RWPE1 (cell line): ENCODE data around the gene ARTN.

ENCODE experiments used
- CTCF ChIA-PET: fragments of 350-600 bp; sonication (Branson Sonifier 250); formaldehyde crosslinking; extraction: SDS; loops from one replicate; lab custom pipeline; 2021; lab: Yijun Ruan, JAX
- POLR2A ChIA-PET: fragments of 400-600 bp; formaldehyde crosslinking; extraction: SDS; loops from one replicate; lab custom pipeline; 2020; ENCODE audit warnings: antibody characterized with exemption; ENCODE audit not compliant: low non-redundant PET; lab: Yijun Ruan, JAX
- DNase-seq: peaks from one replicate; pipeline ENCODE4 v3.0.0; 2012; ENCODE audit warnings: low spot score
- H3K27ac ChIP-seq: fragments of 450-650 bp; 2 replicates; pipeline ENCODE4 v1.5.1; 2017
- CTCF ChIP-seq: fragments of 450-650 bp; conservative IDR thresholded peaks from 2 replicates; pipeline ENCODE4 v1.5.1; 2017; ENCODE audit warnings: low read depth, mild to moderate bottlenecking

ARTN gene

GRCh38 chr1:43914576-43915525, 18.8 kb upstream of the ARTN start:
- ChIA-PET CTCF (interaction anchor here (1.7 to 2.1 kb wide), 2 partner anchors 20 to 151 kb away, joined by 8 to 14 read pairs; partner anchors contain the start of gene ARTN), POLR2A (interaction anchor here (0.6 to 0.9 kb wide), 3 partner anchors 16 to 58 kb away, joined by 3 read pairs; no protein-coding TSS in a partner anchor)
- peak overlapping the region; percentile 100 for H3K27ac ChIP-seq
- peak; percentile 62 for DNase-seq
- TF ChIP-seq CTCF = no peak

- DNase-seq = no peak
- ChIA-PET CTCF (interaction anchor here (1.4 kb wide), 1 partner anchor 15 kb away, joined by 3 read pairs; no protein-coding TSS in a partner anchor), POLR2A (interaction anchor here (0.5 kb wide), 1 partner anchor 748 kb away, joined by 4 read pairs; the partner anchor contains the start of genes CFAP57 and EBNA1BP2)
- no peak for TF ChIP-seq CTCF
- H3K27ac ChIP-seq = peak overlapping the region; percentile 83
Observed at GRCh38 chr1:43919906-43920305, 13.7 kb upstream of the ARTN start.

- ChIA-PET CTCF (interaction anchor here (0.6 to 1.0 kb wide), 3 partner anchors 127 to 158 kb away, joined by 3 to 4 read pairs (median 3); no protein-coding TSS in a partner anchor), POLR2A (no interaction called here)
- peak overlapping the region; percentile 83 for H3K27ac ChIP-seq
Observed at GRCh38 chr1:43921022-43921421, 12.6 kb upstream of the ARTN start.

GRCh38 chr1:43924516-43924915, 9.1 kb upstream of the ARTN start:
- no peak for DNase-seq
- H3K27ac ChIP-seq = peak overlapping the region; percentile 53
- ChIA-PET CTCF (interaction anchor here (0.6 kb wide), 2 partner anchors 10 to 104 kb away, joined by 3 to 5 read pairs; no protein-coding TSS in a partner anchor), POLR2A (no interaction called here)
- no peak for TF ChIP-seq CTCF

More at GRCh38 chr1:43921022-43921421, 12.6 kb upstream of the ARTN start:
- DNase-seq = no peak
- TF ChIP-seq CTCF = no peak

- ChIA-PET CTCF (interaction anchor here (0.8 kb wide), 1 partner anchor 36 kb away, joined by 3 read pairs; no protein-coding TSS in a partner anchor), POLR2A (no interaction called here)
- DNase-seq = no peak
- no peak for TF ChIP-seq CTCF
- peak overlapping the region; percentile 34 for H3K27ac ChIP-seq
Observed at GRCh38 chr1:43925846-43926245, 7.8 kb upstream of the ARTN start.

- ChIA-PET CTCF (interaction anchor here (0.6 to 1.5 kb wide), 6 partner anchors 15 to 167 kb away, joined by 3 to 8 read pairs (median 4); partner anchors contain the start of gene ATP6V0B), POLR2A (interaction anchor here (1.2 kb wide), 2 partner anchors 15 to 166 kb away, joined by 3 read pairs; no protein-coding TSS in a partner anchor)
- peak; percentile 66 for DNase-seq
- TF ChIP-seq CTCF = peak; percentile 57
- peak overlapping the region; percentile 96 for H3K27ac ChIP-seq
Observed at GRCh38 chr1:43930168-43930948, 3.2 kb upstream of the ARTN start.
